Activated T-cell treated with anti-CD3 and anti-CD28 coated beads, Interleukin-2, amount 50 U/mL, for 1 hour (primary cell): ENCODE measurements around the gene INSRR.

Experiments
- DNase-seq: peaks from one replicate; pipeline ENCODE4 v3.0.0-alpha.2; 2020

INSRR gene

DNA sequence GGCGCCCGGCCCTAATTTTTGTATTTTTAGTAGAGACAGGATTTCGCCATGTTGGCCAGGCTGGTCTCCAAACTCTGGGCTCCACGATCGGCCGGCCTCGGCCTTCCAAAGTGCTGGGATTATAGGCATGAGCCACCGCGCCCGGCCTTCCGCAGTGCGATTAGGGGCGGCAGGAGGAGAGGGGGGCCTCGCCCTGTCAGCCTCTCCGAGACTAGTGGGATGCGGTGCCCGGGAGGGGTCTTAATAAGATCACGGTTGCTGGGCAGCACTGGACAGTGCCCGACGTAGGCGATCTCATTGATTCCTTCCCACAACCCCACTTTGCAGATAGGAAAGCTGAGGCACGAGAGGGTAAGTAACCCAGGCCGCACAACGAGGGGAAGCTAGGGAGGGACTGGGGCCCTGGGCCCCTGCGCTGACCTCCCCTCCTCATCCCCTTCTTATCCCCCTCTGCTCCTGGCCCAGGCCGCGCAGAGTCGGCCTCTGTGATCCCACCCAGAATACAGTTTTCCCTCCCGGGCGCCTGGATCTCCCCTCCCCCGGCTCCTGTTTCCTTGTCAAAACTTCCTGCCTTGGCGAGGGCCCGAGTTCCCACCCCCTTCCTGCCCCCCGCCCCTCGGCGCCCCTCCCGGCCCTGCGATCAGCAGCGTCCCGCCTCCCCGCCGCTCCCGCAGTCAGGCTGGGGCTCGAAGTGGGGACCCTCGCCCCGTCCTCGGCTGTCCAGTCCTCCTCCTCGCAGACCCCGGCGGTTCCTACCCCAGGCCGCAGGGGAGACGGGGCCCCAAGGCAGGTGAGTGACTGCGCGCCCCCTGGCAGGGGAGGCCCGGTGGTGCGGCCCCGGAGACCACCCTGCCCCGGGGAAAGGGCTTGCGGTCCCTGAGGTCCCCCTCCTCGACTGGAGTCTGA lies 34.4 kb upstream of the INSRR start, which contains the start of gene PEAR1:
TSS of gene PEAR1 (plus strand) at position 671 of the 906 bp plus-strand sequence. CDS start 10,209 bp downstream, outside the sequence.
- peak; percentile 28 for DNase-seq

DNA sequence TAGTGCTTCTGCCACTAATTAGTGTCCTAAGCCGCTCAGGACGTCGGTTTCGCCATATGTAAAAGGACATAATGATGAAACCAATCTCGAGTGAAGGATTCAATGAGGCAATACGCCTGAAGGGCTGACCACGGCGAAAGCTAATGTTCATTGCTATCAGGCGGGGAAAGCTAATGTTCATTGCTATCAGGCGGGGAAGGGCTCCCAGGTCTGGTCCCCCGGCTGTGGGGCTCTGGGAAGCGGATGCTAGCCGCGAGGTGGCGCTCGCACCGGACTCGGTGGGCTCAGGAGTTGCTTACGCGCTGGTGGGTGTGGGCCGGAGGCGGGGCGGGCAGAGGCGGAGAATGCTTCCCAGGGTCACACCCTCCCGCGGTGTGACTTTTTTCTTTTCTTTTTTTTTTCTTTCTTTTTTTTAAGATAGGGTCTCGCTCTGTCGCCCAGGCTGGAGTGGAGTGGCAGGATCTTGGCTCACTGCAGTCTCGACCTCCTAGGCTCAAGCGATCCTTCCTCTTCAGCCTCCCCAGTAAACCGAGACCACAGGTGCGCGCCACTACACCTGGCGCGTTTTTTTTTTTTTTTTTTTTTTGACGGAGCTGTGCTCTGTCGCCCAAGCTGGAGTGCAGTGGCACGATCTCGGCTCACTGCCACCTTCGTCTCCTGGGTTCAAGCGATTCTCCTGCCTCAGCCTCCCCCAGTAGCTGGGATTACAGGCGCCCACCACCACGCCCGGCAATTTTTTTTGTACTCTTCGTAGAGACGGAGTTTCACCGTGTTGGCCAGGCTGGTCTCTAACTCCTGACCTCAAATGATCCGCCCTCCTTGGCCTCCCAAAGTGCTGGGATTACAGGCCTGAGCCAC lies 33.5 kb upstream of the INSRR start:
- peak; percentile 86 for DNase-seq

DNA sequence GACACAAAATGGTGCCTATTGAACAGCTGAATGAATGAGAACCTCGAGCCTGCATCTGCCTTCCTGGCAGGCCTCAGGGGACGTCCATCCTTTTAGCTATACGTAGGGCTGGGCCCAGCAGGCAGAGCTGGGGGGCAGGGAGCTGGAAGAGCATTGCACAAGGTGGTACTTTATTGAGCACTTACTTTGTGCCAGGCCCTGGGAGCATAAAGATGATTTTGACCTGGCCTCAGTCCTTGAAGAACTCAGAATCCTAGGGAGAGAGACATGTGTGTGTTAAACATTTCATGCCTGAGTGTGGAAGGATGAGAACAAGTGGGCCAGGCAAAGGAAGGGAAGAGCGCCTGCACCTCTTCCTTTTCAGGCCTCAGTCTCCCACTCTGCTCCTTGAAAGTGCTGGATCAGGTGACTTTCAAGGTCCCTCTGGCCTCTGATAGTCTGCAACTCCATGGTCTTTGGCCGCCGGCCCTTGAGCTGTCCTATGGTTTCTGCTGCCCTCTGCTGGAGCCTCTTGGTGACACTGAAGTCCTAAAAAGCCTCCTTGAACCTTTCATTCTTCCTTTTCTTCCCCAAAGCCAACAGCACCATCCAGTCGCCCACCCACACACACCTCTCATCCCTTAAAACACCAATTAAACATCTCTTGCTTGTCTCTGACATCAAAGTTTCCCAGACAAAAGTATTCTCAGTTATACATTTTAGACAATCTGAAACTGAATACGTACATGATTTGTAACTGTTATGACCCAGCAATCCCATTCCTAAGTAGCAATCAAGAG lies 31.1 kb upstream of the INSRR start:
- DNase-seq, result peak; percentile 55

DNA sequence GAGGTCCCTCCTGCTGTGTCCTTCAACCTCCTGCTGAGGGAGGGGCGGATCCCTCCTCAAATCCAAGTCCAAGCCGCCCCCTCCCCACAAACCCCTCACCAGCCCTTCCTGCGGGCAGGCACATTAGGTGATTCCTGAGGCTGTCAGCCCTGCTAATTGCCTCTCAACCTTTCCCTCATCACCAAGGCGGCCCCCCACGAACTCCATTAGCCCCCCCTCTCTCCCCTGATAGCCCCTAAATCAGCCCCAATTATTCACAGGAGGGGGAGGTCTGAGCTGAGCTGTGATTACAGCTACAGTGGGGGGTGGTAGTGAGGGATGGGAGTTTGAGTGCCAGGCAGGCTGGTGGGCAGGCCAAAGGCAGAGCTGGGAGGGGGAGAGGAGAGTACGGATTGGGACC lies 28.8 kb upstream of the INSRR start:
- DNase-seq, result no peak

DNA sequence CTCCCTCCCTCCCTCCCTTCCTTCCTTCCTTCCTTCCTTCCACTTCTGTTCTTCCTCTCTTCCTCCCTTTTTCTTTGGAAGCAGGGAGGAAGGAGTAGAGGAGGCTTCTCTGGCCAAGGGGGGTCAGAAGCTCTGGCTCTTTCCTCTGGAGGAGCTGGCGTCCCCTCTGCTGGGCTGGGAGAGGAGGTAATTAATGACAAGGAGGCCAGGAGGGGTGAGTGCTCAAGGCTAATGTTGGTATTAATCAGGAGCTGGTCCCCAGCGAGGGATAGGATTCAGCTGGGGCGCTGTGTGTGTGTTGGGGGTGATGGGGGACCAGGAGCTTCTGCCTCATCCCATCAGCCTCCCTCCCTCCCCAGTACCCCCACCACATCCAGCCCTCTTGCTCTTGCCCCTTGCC lies 28.4 kb upstream of the INSRR start:
- no peak for DNase-seq

DNA sequence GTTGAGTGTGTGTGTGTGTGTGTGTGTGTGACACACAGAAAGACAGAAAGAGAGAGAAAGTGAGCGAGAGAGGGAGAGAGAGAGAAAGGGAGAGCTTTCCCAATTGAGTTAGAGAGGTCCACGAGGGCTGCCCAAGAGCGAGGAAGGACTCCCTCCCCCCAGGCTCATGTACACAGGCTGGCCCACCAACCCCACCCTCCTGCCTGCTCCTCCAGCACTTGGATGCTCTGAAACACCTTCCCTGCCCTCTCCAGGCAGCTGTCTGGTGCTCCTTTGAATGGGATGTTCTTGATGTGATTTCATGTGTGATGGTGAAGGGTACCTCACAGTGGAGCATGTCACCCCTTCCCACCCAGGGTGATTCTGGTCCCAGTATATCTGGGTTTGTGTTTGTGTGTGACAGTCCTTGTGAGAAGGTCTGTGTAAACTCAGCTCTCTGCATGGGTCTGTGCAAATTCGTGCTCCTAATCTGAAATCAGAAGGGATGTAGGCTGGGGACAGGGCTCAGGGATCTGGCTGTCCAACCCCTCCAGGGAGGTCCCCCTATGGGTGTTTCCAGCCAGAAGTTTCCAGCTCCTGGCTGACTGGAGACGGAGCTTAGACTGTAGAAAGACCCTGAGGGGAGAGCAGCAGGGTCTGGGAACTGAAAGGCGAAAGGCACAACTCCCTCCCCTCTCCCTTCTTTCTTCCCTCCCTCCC lies 27.8 kb upstream of the INSRR start:
- DNase-seq, result no peak

DNA sequence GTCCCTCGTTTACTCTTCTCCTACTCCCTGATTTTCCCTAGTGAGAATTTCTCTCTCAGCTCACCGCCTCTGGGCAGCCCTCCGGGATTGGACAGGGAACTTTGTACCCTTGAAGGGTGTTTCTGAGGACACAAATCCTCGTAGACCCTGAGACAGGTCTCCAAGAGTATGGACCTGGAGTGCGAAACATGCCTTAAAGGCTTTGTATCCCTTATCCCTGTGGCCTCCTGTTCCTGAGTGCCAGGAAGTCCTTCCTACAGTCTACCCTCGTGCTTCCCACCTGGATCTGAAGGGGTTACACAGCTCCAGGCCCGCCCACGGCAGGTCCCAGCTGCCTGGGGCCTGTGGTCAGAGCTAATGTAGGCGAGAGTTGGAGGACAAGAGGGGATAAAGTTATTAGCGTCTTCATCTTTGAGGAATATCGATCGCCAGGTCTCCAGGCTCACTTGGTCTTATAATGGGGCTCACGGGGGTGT lies 27.0 kb upstream of the INSRR start:
- DNase-seq, result no peak

DNA sequence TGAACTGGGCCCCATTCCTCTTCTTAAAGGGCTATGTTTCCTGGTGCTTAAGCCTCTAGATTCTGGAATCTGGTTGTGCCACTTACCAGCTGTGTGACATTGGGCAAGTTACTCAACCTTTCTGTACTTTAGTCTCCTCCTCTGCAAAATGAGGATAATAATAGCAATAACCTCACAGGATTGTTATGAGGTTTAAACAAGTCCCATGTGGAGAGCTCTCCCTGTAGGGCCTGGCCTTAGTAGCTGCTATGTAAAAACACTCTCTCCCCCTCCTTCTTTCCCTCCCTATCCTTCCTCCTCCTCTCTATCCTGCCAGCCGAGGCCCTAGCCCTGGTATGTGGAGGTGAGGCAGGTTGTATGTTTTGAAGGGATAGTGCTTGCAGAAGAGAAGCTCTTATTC lies 26.4 kb upstream of the INSRR start:
- no peak for DNase-seq

DNA sequence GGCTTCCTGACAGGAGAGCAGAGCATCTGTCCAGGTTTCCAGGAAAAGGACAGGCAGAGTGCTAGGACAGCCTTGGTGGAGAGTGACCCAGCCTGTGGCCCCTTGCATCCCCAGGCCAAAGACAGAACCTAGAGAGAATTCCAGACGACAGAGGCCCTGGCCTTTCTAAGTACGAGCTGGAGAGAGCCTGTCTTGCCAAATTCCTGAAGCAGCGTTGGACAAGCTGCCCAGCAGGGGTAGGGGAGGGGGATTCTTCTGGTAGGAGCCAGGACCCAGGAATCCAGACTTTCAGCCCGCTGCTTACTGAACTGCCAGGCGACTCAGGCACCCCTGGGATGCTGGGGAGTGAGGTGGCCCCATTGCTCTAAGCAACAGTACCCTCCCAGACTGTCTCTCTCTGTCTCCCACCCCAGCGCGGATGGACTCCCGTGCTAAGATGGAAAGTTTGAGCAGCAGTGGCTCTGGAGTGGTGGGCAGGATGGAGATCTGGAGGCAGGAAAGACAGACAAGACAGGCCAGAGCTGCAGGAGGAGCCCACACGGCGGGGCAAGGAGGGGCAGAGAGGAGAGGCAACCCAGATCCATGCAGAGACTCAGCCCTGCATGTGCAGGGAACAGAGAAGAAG lies 25.8 kb upstream of the INSRR start:
- DNase-seq, result no peak

DNA sequence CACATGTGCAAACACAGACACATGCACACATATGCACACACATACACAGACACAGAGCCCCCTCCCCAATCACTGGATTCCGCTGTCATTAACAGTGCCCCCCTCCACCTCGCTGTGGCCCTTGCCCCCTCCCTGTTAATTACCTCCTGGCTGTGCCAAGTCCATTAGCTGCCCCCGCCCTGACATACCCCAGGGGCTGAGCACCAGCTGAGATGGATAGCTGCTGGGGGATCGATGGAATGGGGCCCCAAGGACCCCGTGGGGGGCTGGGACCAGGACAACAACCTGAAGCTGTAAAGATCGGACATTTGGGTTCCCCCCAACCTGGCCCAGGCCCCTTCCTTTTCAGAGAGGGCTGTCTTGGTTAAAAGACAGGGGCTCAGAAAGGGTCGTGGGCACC lies 25.0 kb upstream of the INSRR start:
- no peak for DNase-seq

DNA sequence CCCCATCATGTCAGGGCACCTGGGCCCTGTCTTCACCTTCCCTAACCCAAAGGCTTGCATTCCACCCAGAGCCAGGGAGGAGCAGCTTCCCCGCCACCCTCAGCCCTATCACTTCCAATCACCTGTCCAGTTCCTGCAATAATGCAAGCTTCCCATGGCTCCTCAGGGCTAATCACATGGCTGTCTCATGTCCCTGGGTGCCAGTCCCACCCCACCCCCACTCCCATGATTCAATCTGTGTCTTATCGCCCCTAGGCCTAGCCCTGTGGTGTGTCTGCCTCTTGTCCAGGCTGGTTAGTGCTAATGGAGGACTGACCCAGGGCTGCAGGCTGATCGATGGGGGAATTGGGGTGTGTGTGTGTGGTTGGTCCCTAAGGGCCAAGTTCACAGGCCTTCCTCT lies 23.6 kb upstream of the INSRR start:
- no peak for DNase-seq

DNA sequence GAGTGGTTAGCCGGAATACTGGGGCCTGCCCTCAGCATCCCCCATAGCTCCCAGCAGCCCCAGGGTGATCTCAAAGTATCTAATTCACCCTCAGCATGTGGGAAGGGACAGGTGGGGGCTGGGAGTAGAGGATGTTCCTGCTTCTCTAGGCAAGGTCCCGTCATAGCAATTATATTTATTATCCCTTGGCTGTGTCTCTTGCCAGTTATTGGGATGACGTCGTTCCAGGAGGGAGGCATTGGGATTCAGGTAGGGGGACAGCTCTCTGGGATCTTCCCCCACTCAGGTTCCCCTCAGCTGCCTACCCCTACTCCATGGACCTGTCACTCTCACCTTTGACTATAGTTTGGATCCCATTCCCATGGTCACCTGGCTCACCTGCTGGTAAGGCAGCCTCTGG lies 22.7 kb upstream of the INSRR start:
- DNase-seq, result no peak

DNA sequence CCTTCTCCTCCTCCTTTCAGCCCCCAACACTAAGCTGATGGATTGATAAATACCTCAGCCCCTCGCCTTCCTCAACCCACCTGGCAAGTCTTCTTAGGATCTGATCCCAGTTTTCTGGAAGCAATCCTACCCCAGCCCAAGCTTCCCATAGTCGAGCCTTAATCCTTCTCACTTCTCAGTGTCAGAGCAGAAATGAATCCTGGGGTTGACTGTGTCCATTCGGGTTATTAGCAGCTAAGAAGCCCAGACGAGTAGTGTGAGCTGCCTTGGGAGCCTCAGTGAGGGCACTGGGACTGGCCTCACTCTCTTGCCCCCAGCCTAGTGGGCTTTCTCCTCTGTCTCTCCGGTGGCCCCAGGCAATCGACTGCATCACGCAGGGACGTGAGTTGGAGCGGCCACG lies 22.2 kb upstream of the INSRR start:
- DNase-seq, result no peak

DNA sequence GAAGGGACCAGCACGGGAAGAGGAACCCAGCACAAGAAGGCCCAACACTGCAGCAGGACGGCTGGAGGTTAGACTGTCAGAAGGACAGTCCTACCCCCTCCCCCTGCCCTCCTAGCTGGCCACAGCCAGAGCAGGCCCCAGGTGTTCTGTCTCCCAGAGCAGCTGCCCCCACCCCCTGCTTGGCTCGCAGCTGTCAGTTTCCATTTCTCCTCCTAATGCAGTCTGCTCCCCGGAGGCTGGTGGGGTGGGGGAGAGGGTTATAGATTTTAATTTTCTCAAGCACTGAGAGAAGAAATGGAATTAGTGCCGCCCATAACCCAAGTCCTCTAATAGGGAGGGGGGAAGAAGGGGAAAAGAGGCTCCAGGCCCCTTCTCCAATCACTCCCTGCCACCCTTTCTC lies 21.6 kb upstream of the INSRR start:
- no peak for DNase-seq

DNA sequence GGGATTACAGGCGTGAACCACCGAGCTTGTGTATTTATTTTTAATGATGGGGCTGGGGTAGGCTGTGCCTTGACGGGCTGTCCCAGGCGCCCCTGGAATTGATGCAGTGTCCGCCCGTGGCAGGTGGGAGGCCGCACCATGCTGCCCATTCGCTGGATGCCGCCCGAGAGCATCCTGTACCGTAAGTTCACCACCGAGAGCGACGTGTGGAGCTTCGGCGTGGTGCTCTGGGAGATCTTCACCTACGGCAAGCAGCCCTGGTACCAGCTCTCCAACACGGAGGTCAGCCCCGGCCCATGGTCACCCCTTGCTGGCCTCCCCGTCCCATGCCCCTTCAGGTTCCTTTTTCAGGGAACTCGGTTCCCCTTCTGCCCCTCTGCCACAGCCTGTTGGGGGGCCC lies 21.0 kb upstream of the INSRR start:
- DNase-seq, result no peak

DNA sequence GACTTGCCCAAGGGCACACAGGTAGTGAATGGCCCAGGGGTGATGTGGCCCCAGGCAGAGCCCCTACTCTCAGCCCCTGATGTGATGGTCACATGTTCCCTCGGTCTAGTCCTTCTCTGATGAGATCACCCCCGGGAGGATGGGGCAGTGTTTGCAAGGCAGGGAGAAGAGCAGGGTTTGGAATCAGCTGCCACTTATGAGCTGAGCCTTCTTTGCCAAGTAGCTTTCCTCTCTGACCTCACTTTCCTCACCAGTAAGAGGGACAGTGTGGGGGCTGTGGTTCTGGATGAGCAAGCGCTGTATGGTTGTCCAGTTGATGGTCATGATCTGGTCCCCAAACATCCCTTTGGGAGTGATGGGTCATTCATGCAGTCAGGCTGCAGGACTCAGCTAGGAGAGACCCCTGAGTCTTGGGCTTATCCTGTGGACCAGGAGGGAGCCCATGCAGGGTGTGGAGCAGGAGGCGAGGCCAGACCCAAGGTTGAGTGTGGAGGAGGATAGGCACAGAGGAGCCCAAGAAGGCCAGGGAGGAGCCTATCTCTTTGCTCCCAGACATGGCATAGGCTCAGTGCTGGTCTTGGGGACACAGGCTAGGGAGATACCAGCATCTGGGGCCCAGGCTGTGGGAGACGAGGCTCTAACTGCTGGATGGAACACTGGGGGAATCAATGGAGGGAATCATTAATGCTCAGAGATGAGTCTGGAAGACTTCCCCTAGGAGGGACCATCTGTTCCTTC lies 18.7 kb upstream of the INSRR start:
- DNase-seq, result no peak

DNA sequence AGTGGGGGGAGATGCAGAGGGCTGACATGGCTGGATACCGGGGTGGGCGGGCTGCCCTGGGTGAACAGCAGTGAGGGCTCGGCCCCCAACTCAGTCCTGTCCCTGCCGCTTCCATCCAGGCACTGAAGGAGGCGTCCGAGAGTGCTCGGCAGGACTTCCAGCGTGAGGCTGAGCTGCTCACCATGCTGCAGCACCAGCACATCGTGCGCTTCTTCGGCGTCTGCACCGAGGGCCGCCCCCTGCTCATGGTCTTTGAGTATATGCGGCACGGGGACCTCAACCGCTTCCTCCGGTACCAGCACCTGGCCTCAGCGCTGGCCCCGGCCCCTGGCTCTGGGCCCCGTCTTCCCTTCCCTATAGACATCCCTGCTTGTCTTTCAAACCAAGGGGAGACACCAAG lies 17.4 kb upstream of the INSRR start:
- no peak for DNase-seq

DNA sequence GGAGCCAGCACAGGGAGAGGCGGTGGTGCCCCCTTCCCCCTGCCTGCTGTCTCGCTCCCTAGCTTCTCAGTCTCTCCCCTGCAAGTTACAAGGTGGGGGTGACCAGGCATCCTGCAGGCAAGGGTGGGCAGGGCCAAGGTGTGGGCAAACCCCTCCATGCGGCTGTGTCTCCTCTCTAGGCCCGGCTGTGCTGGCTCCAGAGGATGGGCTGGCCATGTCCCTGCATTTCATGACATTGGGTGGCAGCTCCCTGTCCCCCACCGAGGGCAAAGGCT lies 16.4 kb upstream of the INSRR start:
- DNase-seq, result no peak

DNA sequence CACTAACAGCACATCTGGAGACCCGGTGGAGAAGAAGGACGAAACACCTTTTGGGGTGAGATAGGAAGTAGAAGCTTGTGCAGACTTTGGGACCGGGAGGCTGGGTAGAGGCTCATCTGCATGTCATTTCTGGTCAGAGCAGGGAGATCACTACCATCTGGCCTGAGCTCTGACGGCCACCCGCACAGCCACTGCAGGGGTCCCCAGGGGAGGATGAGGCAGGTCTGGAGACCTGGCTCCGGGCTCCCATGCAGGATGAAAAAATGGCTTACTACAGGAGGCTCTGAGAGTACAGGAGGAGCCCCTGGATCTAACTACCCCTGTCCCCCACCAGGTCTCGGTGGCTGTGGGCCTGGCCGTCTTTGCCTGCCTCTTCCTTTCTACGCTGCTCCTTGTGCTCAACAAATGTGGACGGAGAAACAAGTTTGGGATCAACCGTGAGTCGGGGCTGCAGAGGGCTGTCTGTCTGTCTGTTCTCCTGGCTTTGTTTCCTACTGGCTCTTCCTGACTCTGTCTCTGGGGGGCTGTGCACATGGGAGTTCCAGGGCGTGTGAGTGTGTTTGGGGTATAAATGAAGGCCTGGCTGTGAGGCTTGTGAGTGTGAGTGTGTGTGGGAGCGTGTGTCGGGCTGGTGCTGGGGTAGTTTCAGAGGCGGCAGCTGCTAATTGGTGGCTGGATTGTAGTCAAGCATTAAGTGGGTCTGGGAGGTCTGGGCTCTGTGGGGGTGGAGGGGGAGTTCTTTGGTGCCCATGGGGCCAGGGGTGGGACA lies 15.8 kb upstream of the INSRR start:
- no peak for DNase-seq

DNA sequence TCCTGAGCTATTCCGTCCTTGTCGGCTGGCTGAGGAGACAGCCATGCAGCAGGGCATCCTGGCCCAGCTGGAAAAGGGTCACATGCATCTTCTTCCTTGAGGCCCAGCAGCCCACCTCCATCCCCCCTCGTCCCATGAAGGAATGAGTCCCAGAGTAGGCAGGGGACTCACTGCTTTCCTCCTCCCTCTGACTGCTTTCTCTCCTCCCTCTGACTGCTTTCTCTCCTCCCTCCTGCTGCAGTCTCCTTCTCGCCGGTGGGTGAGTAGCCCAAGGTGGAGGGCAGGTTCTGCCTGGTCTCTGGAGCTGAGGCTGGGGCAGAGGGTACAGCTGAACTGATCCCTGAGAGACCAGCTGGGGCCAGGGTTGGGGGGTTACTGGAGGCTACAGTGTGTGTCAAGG lies 15.2 kb upstream of the INSRR start:
- no peak for DNase-seq

DNA sequence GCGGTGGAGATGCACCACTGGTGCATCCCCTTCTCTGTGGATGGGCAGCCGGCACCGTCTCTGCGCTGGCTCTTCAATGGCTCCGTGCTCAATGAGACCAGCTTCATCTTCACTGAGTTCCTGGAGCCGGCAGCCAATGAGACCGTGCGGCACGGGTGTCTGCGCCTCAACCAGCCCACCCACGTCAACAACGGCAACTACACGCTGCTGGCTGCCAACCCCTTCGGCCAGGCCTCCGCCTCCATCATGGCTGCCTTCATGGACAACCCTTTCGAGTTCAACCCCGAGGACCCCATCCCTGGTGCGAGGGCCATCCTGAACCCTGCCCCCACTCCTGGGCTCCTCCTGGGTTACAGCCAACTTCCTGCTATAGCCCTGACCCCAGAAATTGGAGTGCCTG lies 14.7 kb upstream of the INSRR start:
- DNase-seq, result no peak
